ENCODE data around the gene MPEG1.

DNA sequence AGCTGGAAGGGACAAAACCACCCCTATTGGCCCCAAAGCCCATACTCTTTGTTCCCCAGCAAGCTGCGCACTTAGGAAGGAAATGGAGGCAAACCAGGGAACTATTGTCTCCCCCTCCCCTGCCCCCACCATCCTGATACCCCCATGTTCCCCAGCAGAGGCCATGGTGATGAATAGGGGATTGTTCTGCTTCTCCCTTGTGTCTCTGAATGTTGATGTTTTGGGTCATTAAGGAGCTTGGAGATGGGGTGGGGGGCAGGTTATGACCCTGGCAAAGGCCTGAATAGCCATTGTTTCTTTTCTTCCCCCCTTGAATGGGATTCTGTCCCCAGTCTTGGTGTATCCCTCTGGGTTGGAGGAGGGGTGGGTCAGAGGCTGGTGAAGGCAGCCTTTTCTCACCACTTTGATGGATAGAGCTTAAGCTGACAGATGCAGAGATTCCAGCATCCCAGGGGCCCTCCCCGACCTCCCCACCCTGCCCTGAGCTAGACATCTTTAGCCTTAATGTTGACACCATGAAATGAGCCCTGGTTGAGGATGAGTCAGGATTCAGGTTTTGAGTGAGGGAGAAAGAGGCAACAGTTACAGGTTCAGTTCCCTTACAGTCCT is 32.5 kb downstream of the MPEG1 start:
- TF ChIP-seq POLR2A (IDR thresholded peaks at IDR 0.05) (no peak), CTCF (IDR thresholded peaks at IDR 0.05) (no peak)

Measured in uterus (tissue), 2 donors.